K562 (cell line): ENCODE results near the gene POLR2B. TPM values are rescaled to one million over a fixed set of nuclear protein-coding genes. Genes with fewer than 3 reads are reported as not detected.

Experiments
- CHAMP1 ChIP-seq: fragments of 450-650 bp; IDR thresholded peaks from 2 replicates; pipeline ENCODE4 v1.6.1; 2016; ENCODE audit warnings: mild to moderate bottlenecking
- DEAF1 ChIP-seq: fragments of 450-650 bp; formaldehyde crosslinking; IDR thresholded peaks from 2 replicates; pipeline ENCODE4 v1.4.0; 2020; ENCODE audit warnings: mild to moderate bottlenecking, moderate library complexity
- DIDO1 ChIP-seq: fragments of 450-650 bp; IDR thresholded peaks from 2 replicates; pipeline ENCODE4 v1.6.1; 2016; ENCODE audit warnings: low read depth, missing biosample characterization, missing genetic modification characterization
- ESRRA ChIP-seq: fragments of 450-650 bp; IDR thresholded peaks from 2 replicates; pipeline ENCODE4 v1.6.1; 2014; ENCODE audit warnings: low read depth, mild to moderate bottlenecking, moderate library complexity, borderline replicate concordance
- FOXA3 ChIP-seq, 2 experiments: fragments of 450-650 bp in 1 of 2; sonication (generic) in 1 of 2; formaldehyde crosslinking; IDR thresholded peaks in 1 of 2; conservative IDR thresholded peaks in 1 of 2; 2 replicates each; pipeline versions ENCODE4 v1.4.0 to v1.8.0; 2020 to 2022; ENCODE audit warnings: mild to moderate bottlenecking in 2 of 2, missing genetic modification reagents in 1 of 2
- LCOR ChIP-seq: sonication (generic); formaldehyde crosslinking; IDR thresholded peaks from 2 replicates; pipeline ENCODE4 v1.8.0; 2022; ENCODE audit warnings: mild to moderate bottlenecking, missing genetic modification reagents
- PHB ChIP-seq: fragments of 250-450 bp; sonication (Bioruptor Pico); IDR thresholded peaks from 2 replicates; pipeline ENCODE4 v1.5.0; 2021
- RAD21 ChIP-seq, 2 experiments: fragments of 250-450 bp in 1 of 2; fragments of 450-650 bp in 1 of 2; sonication (Bioruptor Pico) in 1 of 2; formaldehyde crosslinking in 1 of 2; IDR thresholded peaks in 1 of 2; conservative IDR thresholded peaks in 1 of 2; 2 replicates each; pipeline versions ENCODE4 v1.4.0 to v1.8.0; 2020 to 2022; ENCODE audit warnings: mild to moderate bottlenecking in 2 of 2, moderate library complexity in 1 of 2
- SMC3 ChIP-seq: conservative IDR thresholded peaks from 2 replicates; pipeline ENCODE4 v1.6.1; 2011; ENCODE audit warnings: low read depth, low read length, improper control_type of control experiment; ENCODE audit not compliant: insufficient read depth
- TARDBP ChIP-seq: fragments of 450-650 bp; IDR thresholded peaks from 2 replicates; pipeline ENCODE4 v1.6.1; 2016
- ZNF717 ChIP-seq: fragments of 250-450 bp; sonication (Bioruptor Pico); IDR thresholded peaks from 2 replicates; pipeline ENCODE4 v1.5.0; 2021
- polyA plus RNA-seq, 8 experiments: library from polyadenylated mRNA; depleted of rRNA in 4 of 8; stranded (reverse) in 5 of 8; unstranded in 3 of 8; fragments of >200 nt; fragmentation: Nextera tagmentation in 2 of 8; fragmentation: Illumina TruSeq in 1 of 8; extraction: Ambion mirVana in 2 of 8; extraction: Trizol in 1 of 8; gene quantifications; 2 replicates each; pipeline versions ENCODE4 v1.2.1 to v1.2.3, GENCODE V29; 2011 to 2014; ENCODE audit warnings: inconsistent platforms in 1 of 8, missing spikeins in 1 of 8
- total RNA-seq, 7 experiments: library from RNA; depleted of rRNA in 6 of 7; stranded (reverse); fragments of >200 nt in 6 of 7; fragmentation: Illumina TruSeq in 2 of 7; extraction: Trizol in 2 of 7; gene quantifications; 2 replicates each; pipeline versions ENCODE4 v1.2.1 to v1.2.3, GENCODE V29; 2011 to 2021; ENCODE audit warnings: low replicate concordance in 1 of 7
- TF ChIP-seq, protein P1 (sequence below): IDR thresholded peaks from 2 replicates; pipeline ENCODE4 v1.6.1; 2011; ENCODE audit warnings: borderline replicate concordance, low read depth, mild to moderate bottlenecking, moderate library complexity, low read length; ENCODE audit not compliant: insufficient read depth, poor library complexity, severe bottlenecking

Gene POLR2B
- total and polyA plus RNA-seq, 9 of the 15 experiments (the other 6 are each of a cell fraction or from before 2014, with no cell fraction given) = 60.9 to 208 (median 142) TPM

GRCh38 chr4:57037982-57038604 is 59.4 kb downstream of the POLR2B start (continued):
- 0 out of 2 replicates have a peak, but pooled peaks have one; percentile 7 for TF ChIP-seq DEAF1 (CRISPR knock-in tag)
- peak; percentile 37 to 71 for TF ChIP-seq RAD21 (CRISPR knock-in tag; conservative IDR thresholded peaks at IDR 0.05 in 1 of 2, IDR thresholded peaks at IDR 0.05 in 1 of 2)
- TF ChIP-seq FOXA3 (CRISPR knock-in tag; conservative IDR thresholded peaks at IDR 0.05 in 1 of 2, IDR thresholded peaks at IDR 0.05 in 1 of 2) = no peak
- TF ChIP-seq, protein P1, sequence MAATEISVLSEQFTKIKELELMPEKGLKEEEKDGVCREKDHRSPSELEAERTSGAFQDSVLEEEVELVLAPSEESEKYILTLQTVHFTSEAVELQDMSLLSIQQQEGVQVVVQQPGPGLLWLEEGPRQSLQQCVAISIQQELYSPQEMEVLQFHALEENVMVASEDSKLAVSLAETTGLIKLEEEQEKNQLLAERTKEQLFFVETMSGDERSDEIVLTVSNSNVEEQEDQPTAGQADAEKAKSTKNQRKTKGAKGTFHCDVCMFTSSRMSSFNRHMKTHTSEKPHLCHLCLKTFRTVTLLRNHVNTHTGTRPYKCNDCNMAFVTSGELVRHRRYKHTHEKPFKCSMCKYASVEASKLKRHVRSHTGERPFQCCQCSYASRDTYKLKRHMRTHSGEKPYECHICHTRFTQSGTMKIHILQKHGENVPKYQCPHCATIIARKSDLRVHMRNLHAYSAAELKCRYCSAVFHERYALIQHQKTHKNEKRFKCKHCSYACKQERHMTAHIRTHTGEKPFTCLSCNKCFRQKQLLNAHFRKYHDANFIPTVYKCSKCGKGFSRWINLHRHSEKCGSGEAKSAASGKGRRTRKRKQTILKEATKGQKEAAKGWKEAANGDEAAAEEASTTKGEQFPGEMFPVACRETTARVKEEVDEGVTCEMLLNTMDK = peak; percentile 80
- no peak for TF ChIP-seq PHB (CRISPR knock-in tag)
- no peak for TF ChIP-seq ESRRA
- no peak for TF ChIP-seq ZNF717 (CRISPR knock-in tag)
- TF ChIP-seq TARDBP = no peak
- TF ChIP-seq CHAMP1 = no peak
- TF ChIP-seq SMC3 = peak; percentile 50
- peak; percentile 51; the same call in 1 of the 2 replicates for TF ChIP-seq LCOR (CRISPR knock-in tag)
- TF ChIP-seq DIDO1 (tag) = no peak
